HFFc6 (cell line): ENCODE measurements around the gene MT1G. TPM values are rescaled to one million over a fixed set of nuclear protein-coding genes. Genes with fewer than 3 reads are reported as not detected.

Experiments used
- DNase-seq: peaks from one replicate; pipeline ENCODE4 v3.0.0-alpha.2; 2018
- H3K27ac Mint-ChIP-seq: 2 replicates; pipeline ENCODE4 v1.8.0; 2020; ENCODE audit warnings: mild to moderate bottlenecking, mixed read lengths
- H3K27me3 Mint-ChIP-seq: 2 replicates; pipeline ENCODE4 v1.8.0; 2021; ENCODE audit warnings: mild to moderate bottlenecking, moderate library complexity, mixed read lengths; ENCODE audit not compliant: insufficient read depth
- H3K36me3 Mint-ChIP-seq: 2 replicates; pipeline ENCODE4 v1.8.0; 2021; ENCODE audit warnings: low read depth, mixed read lengths
- H3K4me1 Mint-ChIP-seq: 2 replicates; pipeline ENCODE4 v1.8.0; 2020; ENCODE audit warnings: low read depth, mixed read lengths
- H3K4me3 Mint-ChIP-seq: 2 replicates; pipeline ENCODE4 v1.8.0; 2020; ENCODE audit warnings: mild to moderate bottlenecking, moderate library complexity, mixed read lengths
- H3K9me3 Mint-ChIP-seq: 2 replicates; pipeline ENCODE4 v1.8.0; 2020; ENCODE audit warnings: mild to moderate bottlenecking, mixed read lengths
- CTCF ChIP-seq: fragments of 200-600 bp; sonication (generic); IDR thresholded peaks from 2 replicates; pipeline ENCODE4 v1.5.0; 2021; ENCODE audit warnings: antibody characterized with exemption, mild to moderate bottlenecking
- total RNA-seq, 6 experiments: library from RNA; stranded (reverse); fragmentation: NEBNext Ultra II Directional; extraction: Animal tissue kit (Norgen Biotek cat#: 25700); gene quantifications; 2 replicates in 1 of 6; 3 replicates in 5 of 6; pipeline ENCODE4 v1.2.3, GENCODE V29; 2021

The MT1G gene
- total RNA-seq, 6 experiments from 2014 or later: 0.73 TPM; not detected in 5

- H3K4me3 Mint-ChIP-seq: no peak overlapping the region
- no peaks in the 10 kb centered on the region for H3K9me3 Mint-ChIP-seq
- H3K27me3 Mint-ChIP-seq: peaks cover 23% of the 10 kb centered on the region
- no peak for DNase-seq
- H3K4me1 Mint-ChIP-seq: peaks cover 32% of the 10 kb centered on the region
- peaks cover 12% of the 10 kb centered on the region; the same call in 1 of the 2 replicates for H3K36me3 Mint-ChIP-seq
- TF ChIP-seq CTCF: no peak
- H3K27ac Mint-ChIP-seq: no peak overlapping the region
Measured at GRCh38 chr16:56631197-56631596, 36.7 kb downstream of the MT1G start.

GRCh38 chr16:56630134-56630533, 37.7 kb downstream of the MT1G start:
- peaks cover 20% of the 10 kb centered on the region for H3K27me3 Mint-ChIP-seq
- no peak for TF ChIP-seq CTCF
- H3K9me3 Mint-ChIP-seq: no peaks in the 10 kb centered on the region
- peaks cover 18% of the 10 kb centered on the region; the same call in 1 of the 2 replicates for H3K36me3 Mint-ChIP-seq
- H3K27ac Mint-ChIP-seq: no peak overlapping the region
- DNase-seq: no peak
- no peak overlapping the region for H3K4me3 Mint-ChIP-seq
- H3K4me1 Mint-ChIP-seq: peaks cover 39% of the 10 kb centered on the region

- Mint-ChIP-seq H3K4me3 (no peak overlapping the region), H3K4me1 (peaks cover 38% of the 10 kb centered on the region), H3K27me3 (peaks cover 14% of the 10 kb centered on the region), H3K36me3 (peaks cover 18% of the 10 kb centered on the region; the same call in 1 of the 2 replicates), H3K9me3 (no peaks in the 10 kb centered on the region), H3K27ac (no peak overlapping the region)
- TF ChIP-seq CTCF: no peak
- no peak for DNase-seq
Measured at GRCh38 chr16:56629531-56629930, 38.3 kb downstream of the MT1G start.

- H3K27ac Mint-ChIP-seq: no peak overlapping the region
- H3K4me1 Mint-ChIP-seq: peaks cover 38% of the 10 kb centered on the region
- no peak for DNase-seq
- H3K27me3 Mint-ChIP-seq: peaks cover 6% of the 10 kb centered on the region
- TF ChIP-seq CTCF: no peak
- no peak overlapping the region for H3K4me3 Mint-ChIP-seq
- H3K36me3 Mint-ChIP-seq: peaks cover 18% of the 10 kb centered on the region; the same call in 1 of the 2 replicates
- H3K9me3 Mint-ChIP-seq: no peaks in the 10 kb centered on the region
Measured at GRCh38 chr16:56628486-56629350, 39.1 kb downstream of the MT1G start.

- H3K27me3 Mint-ChIP-seq: peaks cover 4% of the 10 kb centered on the region; the same call in 1 of the 2 replicates
- H3K4me1 Mint-ChIP-seq: peaks cover 29% of the 10 kb centered on the region
- no peak for DNase-seq
- no peak for TF ChIP-seq CTCF
- no peaks in the 10 kb centered on the region for H3K9me3 Mint-ChIP-seq
- H3K36me3 Mint-ChIP-seq: peaks cover 18% of the 10 kb centered on the region; the same call in 1 of the 2 replicates
- H3K4me3 Mint-ChIP-seq: peak overlapping the region; percentile 97
- H3K27ac Mint-ChIP-seq: peak overlapping the region; percentile 96
Measured at GRCh38 chr16:56626685-56627084, 41.2 kb downstream of the MT1G start.
